Hepatocyte (in vitro differentiated cells): ENCODE data around the gene LLGL2.

ENCODE experiments used
- CTCF ChIP-seq: fragments of 200-600 bp; sonication (generic); IDR thresholded peaks from 2 replicates; pipeline ENCODE4 v1.5.1; 2016; ENCODE audit warnings: antibody characterized with exemption, mild to moderate bottlenecking; ENCODE audit not compliant: poor library complexity
- EZH2 ChIP-seq: fragments of 200-600 bp; sonication (generic); IDR thresholded peaks from 2 replicates; pipeline ENCODE4 v1.6.1; 2016; ENCODE audit warnings: antibody characterized with exemption, mild to moderate bottlenecking, borderline replicate concordance
- EZH2phosphoT487 ChIP-seq: fragments of 200-600 bp; sonication (generic); IDR thresholded peaks from one replicate; pipeline ENCODE4 v1.6.1; 2018; ENCODE audit warnings: antibody characterized with exemption, mild to moderate bottlenecking, low read depth, moderate library complexity; ENCODE audit not compliant: unreplicated experiment, severe bottlenecking

GRCh38 chr17:75552425-75553294, 27.2 kb downstream of the LLGL2 start:
- TF ChIP-seq CTCF (no peak), EZH2 (no peak), EZH2phosphoT487 (no peak)
